Lower leg skin (tissue), 4 donors: ENCODE data around the gene CCDC63. TPM values are rescaled to one million over a fixed set of nuclear protein-coding genes. Genes with fewer than 3 reads are reported as not detected.

Source experiments
- DNase-seq, 2 donors: peaks; one replicate each; pipeline ENCODE4 v3.0.0-alpha.2; 2019; ENCODE audit warnings: low spot score in 2 of 2
- H3K4me3 ChIP-seq: fragments of 200-600 bp; sonication (generic); 2 replicates; pipeline ENCODE4 v1.5.1; 2017; ENCODE audit warnings: mild to moderate bottlenecking, low read depth; ENCODE audit not compliant: poor library complexity, severe bottlenecking
- CTCF ChIP-seq, 3 donors: fragments of 450-650 bp; IDR thresholded peaks; one replicate each; pipeline ENCODE4 v1.5.1; 2016; ENCODE audit warnings: antibody characterized with exemption in 3 of 3, mild to moderate bottlenecking in 3 of 3, moderate library complexity in 2 of 3
- POLR2A ChIP-seq, 2 donors: fragments of 450-650 bp; IDR thresholded peaks; one replicate each; pipeline ENCODE4 v1.6.1; 2016 to 2017; ENCODE audit warnings: antibody characterized with exemption in 2 of 2, mild to moderate bottlenecking in 1 of 2, moderate library complexity in 1 of 2
- WGBS, 2 donors: methylation state at CpG; one replicate each; pipeline ENCODE4 v1.1.5; 2018; 5-methylcytosine and 5-hydroxymethylcytosine counted together
- intact Hi-C: fragments of 100-400 bp; cut with DNase I; formaldehyde crosslinking; loops from one replicate; pipeline ENCODE4 v1.15.0; 2023; ENCODE audit warnings: low total_unique reads
- total RNA-seq, 4 donors: library from RNA; depleted of rRNA; stranded (reverse); fragments of >200 nt; gene quantifications; one replicate each; pipeline ENCODE4 v1.1.0, GENCODE V29; 2016

The CCDC63 gene
- total RNA-seq, 4 donors from 2014 or later = 0.29 TPM; not detected in 3

- WGBS, 2 donors = 25 to 26% methylated on average over 15 of the region's 15 CpGs
- DNase-seq = peak; percentile 15 to 87
- intact Hi-C loops = no loop called here
- no peak for TF ChIP-seq POLR2A (IDR thresholded peaks at IDR 0.05)
- H3K4me3 ChIP-seq = no peak overlapping the region
Observed at GRCh38 chr12:110844551-110845338, 2.0 kb upstream of the CCDC63 start.

GRCh38 chr12:110845339-110845682 lies 1.5 kb upstream of the CCDC63 start:
- 38 to 48% methylated on average over 4 of the region's 4 CpGs for WGBS, 2 donors

GRCh38 chr12:110848314-110848923 lies 1.6 kb downstream of the CCDC63 start:
- H3K4me3 ChIP-seq = no peak overlapping the region
- intact Hi-C loops = no loop called here
- WGBS, 2 donors = 91 to 94% methylated on average over 6 of the region's 6 CpGs
- DNase-seq = no peak
- TF ChIP-seq CTCF (IDR thresholded peaks at IDR 0.05) (no peak), POLR2A (IDR thresholded peaks at IDR 0.05) (no peak)

More at GRCh38 chr12:110845339-110845682, 1.5 kb upstream of the CCDC63 start:
- H3K4me3 ChIP-seq = no peak overlapping the region
- DNase-seq = no peak
- intact Hi-C loops = no loop called here
- no peak for TF ChIP-seq POLR2A (IDR thresholded peaks at IDR 0.05)
- no peak for TF ChIP-seq CTCF (IDR thresholded peaks at IDR 0.05)

GRCh38 chr12:110849221-110849620 lies 2.4 kb downstream of the CCDC63 start:
- intact Hi-C loops = no loop called here
- TF ChIP-seq CTCF (IDR thresholded peaks at IDR 0.05) (no peak), POLR2A (IDR thresholded peaks at IDR 0.05) (no peak)
- 82 to 83% methylated on average over 4 of the region's 4 CpGs for WGBS, 2 donors
- DNase-seq = no peak
- H3K4me3 ChIP-seq = no peak overlapping the region

- TF ChIP-seq CTCF (IDR thresholded peaks at IDR 0.05) (no peak), POLR2A (IDR thresholded peaks at IDR 0.05) (no peak)
- whole genome bisulfite sequencing, 2 donors = 80 to 89% methylated on average over 5 of the region's 5 CpGs
- DNase-seq = no peak
- H3K4me3 ChIP-seq = no peak overlapping the region
- intact Hi-C loops = no loop called here
Observed at GRCh38 chr12:110849748-110850403, 3.1 kb downstream of the CCDC63 start.

- DNase-seq = no peak
- intact Hi-C loops = no loop called here
- no peak overlapping the region for H3K4me3 ChIP-seq
- TF ChIP-seq CTCF (IDR thresholded peaks at IDR 0.05) = no peak
- TF ChIP-seq POLR2A (IDR thresholded peaks at IDR 0.05) = no peak
- WGBS, 2 donors = 70 to 72% methylated on average over 5 of the region's 5 CpGs
Observed at GRCh38 chr12:110850762-110851161, 4.0 kb downstream of the CCDC63 start.
